ENCODE data around the gene CD164L2.

CD164L2 gene

GRCh38 chr1:27427816-27428315 is 44.7 kb upstream of the CD164L2 start:
- peaks cover 84% of the 10 kb centered on the region for H3K4me1 ChIP-seq (ENCODE audit: insufficient read depth, low read length, poor library complexity, severe bottlenecking)
- H3K9ac ChIP-seq (ENCODE audit: low read depth, low read length, poor library complexity, severe bottlenecking): peak overlapping the region; percentile 74
- H3K4me2 ChIP-seq (ENCODE audit: low read depth, low read length, poor library complexity, severe bottlenecking): peak overlapping the region; percentile 80
- H2AFZ ChIP-seq (ENCODE audit: low read length): no peak overlapping the region
- no peaks in the 10 kb centered on the region for H3K9me3 ChIP-seq (ENCODE audit: insufficient read depth, low read depth, low read length)
- no peaks in the 10 kb centered on the region for H3K9me2 ChIP-seq (replicated peaks; ENCODE audit: low read depth, low read length)
- no peaks in the 10 kb centered on the region for H4K20me1 ChIP-seq (ENCODE audit: insufficient read depth, low read length, poor library complexity, severe bottlenecking)
- H3K27me3 ChIP-seq (ENCODE audit: insufficient read depth, low read length, poor library complexity, severe bottlenecking): no peaks in the 10 kb centered on the region
- peaks cover 82% of the 10 kb centered on the region for H3K79me2 ChIP-seq (ENCODE audit: insufficient read depth, low read length)
- no peak for TF ChIP-seq EZH2phosphoT487 (IDR thresholded peaks at IDR 0.05; ENCODE audit: borderline replicate concordance)
- H3F3A ChIP-seq (ENCODE audit: low read depth): peaks cover 19% of the 10 kb centered on the region
- H3K36me3 ChIP-seq (ENCODE audit: insufficient read depth, low read length): peaks cover 27% of the 10 kb centered on the region; the same call in 1 of the 2 replicates
- H3K4me3 ChIP-seq (ENCODE audit: low read length, poor library complexity, severe bottlenecking): peak overlapping the region; percentile 62

- Histone ChIP-seq H2AFZ (ENCODE audit: low read length) (no peak overlapping the region), H3K9me2 (replicated peaks; ENCODE audit: low read depth, low read length) (no peaks in the 10 kb centered on the region), H3K4me3 (ENCODE audit: low read length, poor library complexity, severe bottlenecking) (peak overlapping the region; percentile 62), H3K9me3 (ENCODE audit: insufficient read depth, low read depth, low read length) (no peaks in the 10 kb centered on the region), H3K79me2 (ENCODE audit: insufficient read depth, low read length) (peaks cover 83% of the 10 kb centered on the region), H3F3A (ENCODE audit: low read depth) (peaks cover 21% of the 10 kb centered on the region), H3K27me3 (ENCODE audit: insufficient read depth, low read length, poor library complexity, severe bottlenecking) (no peaks in the 10 kb centered on the region), H3K36me3 (ENCODE audit: insufficient read depth, low read length) (peaks cover 27% of the 10 kb centered on the region; the same call in 1 of the 2 replicates), H3K4me2 (ENCODE audit: low read depth, low read length, poor library complexity, severe bottlenecking) (peak overlapping the region; percentile 80), H3K4me1 (ENCODE audit: insufficient read depth, low read length, poor library complexity, severe bottlenecking) (peaks cover 86% of the 10 kb centered on the region), H4K20me1 (ENCODE audit: insufficient read depth, low read length, poor library complexity, severe bottlenecking) (no peaks in the 10 kb centered on the region), H3K9ac (ENCODE audit: low read depth, low read length, poor library complexity, severe bottlenecking) (peak overlapping the region; percentile 74)
- no peak for TF ChIP-seq CTCF (conservative IDR thresholded peaks at IDR 0.05; ENCODE audit: low read length)
- no peak for TF ChIP-seq EZH2phosphoT487 (IDR thresholded peaks at IDR 0.05; ENCODE audit: borderline replicate concordance)
These were observed 44.2 kb upstream of the CD164L2 start for GRCh38 chr1:27427329-27427728.

GRCh38 chr1:27423709-27424108 is 40.6 kb upstream of the CD164L2 start:
- Histone ChIP-seq H3K4me3 (ENCODE audit: low read length, poor library complexity, severe bottlenecking) (no peak overlapping the region), H3K79me2 (ENCODE audit: insufficient read depth, low read length) (peaks cover 78% of the 10 kb centered on the region), H3K9ac (ENCODE audit: low read depth, low read length, poor library complexity, severe bottlenecking) (peak overlapping the region; percentile 31), H3K4me1 (ENCODE audit: insufficient read depth, low read length, poor library complexity, severe bottlenecking) (peaks cover 64% of the 10 kb centered on the region), H3K36me3 (ENCODE audit: insufficient read depth, low read length) (peaks cover 35% of the 10 kb centered on the region; the same call in 1 of the 2 replicates), H4K20me1 (ENCODE audit: insufficient read depth, low read length, poor library complexity, severe bottlenecking) (no peaks in the 10 kb centered on the region), H3K4me2 (ENCODE audit: low read depth, low read length, poor library complexity, severe bottlenecking) (peak overlapping the region; percentile 10), H3F3A (ENCODE audit: low read depth) (peaks cover 14% of the 10 kb centered on the region), H3K9me3 (ENCODE audit: insufficient read depth, low read depth, low read length) (no peaks in the 10 kb centered on the region), H3K27me3 (ENCODE audit: insufficient read depth, low read length, poor library complexity, severe bottlenecking) (no peaks in the 10 kb centered on the region), H3K9me2 (replicated peaks; ENCODE audit: low read depth, low read length) (no peaks in the 10 kb centered on the region), H2AFZ (ENCODE audit: low read length) (no peak overlapping the region)
- no peak for TF ChIP-seq EZH2phosphoT487 (IDR thresholded peaks at IDR 0.05; ENCODE audit: borderline replicate concordance)
- TF ChIP-seq CTCF (conservative IDR thresholded peaks at IDR 0.05; ENCODE audit: low read length): no peak

Measured in Loucy (cell line).